ENCODE results near the gene NPAS1.

Gene NPAS1

DNA sequence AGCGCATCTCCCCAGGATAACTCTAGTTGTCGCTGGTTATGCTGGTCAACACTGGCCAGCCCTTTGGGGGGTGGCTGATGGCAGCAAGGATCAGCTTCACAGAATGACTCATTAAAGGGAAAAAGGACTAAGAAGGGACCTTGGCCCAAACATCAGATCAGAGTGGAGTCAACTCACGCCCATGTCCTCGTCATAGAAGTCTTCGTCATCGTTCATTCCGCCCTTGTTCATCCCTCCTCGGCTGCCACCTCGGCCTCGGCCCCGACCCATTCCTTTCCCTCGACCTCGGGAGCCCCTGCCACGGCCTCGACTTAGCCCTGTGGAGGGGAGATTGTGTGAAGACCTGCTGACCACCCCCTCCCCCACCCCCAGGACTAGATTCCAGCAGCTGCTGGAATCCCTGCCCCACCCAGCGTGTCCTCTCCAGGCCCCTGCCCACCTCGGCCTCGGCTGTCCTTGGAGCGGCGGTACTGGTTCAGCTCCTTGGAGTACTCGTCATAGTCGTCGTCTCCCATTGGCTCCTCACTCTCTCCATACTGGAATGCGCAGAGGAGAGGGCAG is 65.3 kb downstream of the NPAS1 start:
- DNase-seq: no peak

- DNase-seq: no peak
Observed at GRCh38 chr19:47086280-47086679, 66.6 kb downstream of the NPAS1 start.

DNA sequence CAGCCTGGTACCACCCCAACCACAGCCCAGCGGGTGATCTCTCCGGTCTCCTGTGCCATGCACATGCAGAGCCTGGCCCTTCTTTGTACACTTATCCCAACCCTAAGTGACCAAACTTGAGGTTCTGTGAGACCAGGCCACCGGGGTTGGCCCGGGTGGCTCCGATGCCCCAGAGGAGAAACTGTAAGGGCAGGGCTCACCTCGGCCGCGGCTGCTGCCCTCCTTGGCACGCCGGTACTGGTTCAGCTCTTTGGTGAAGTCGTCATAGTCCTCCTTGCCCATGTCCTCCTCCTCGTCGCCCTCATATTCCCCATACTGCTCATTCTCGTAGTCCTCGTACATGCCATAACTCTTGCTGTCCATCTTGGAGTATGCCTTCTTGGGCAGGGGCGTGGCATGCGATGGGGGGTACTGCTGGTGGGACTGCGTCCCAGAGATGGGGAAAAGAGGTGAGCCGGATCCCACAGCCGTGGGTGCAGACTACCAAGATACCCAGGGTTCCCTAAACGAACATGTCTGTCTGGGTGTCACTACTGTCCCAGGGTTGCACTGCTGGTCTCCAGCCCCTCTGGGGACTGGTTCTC is 70.2 kb downstream of the NPAS1 start:
- DNase-seq: no peak

DNA sequence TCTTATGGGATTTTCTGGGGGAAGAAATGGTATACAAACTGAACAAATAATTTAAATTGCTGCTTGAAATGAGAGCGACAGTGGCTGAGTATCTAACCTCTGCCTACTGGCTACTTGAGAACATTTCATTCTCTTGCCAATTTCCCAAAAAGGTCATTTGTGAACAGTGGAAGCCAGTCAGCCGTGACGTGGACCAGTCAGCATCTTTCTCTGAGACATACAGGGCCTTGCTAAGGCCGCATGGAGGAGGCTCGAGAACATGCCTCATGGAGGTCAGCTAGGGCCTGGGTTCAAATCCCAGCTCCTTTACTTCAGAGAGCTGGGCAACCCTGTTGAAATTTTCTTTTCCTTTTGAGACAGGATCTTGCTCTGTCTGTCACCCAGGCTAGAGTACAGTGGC is 73.6 kb downstream of the NPAS1 start:
- DNase-seq: no peak

DNA sequence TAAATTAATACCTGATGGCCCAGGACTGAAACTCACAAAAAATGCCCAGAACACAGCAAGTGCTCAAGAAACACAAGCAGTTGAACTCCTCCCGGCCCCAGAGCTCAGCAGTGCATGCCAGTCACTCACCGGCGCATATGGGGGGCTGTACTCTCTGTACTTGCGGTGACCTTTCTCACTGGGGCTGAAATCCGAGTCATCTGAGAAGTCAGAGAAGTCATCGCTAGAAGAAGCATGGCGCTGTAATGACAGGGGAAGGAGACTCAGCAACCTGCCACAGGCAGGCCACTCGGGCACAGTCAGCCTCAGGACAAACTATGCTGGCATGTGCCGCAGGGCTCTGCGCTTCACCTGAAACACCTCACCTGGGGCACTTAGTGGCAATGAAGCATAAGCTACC is 74.2 kb downstream of the NPAS1 start:
- no peak for DNase-seq

DNA sequence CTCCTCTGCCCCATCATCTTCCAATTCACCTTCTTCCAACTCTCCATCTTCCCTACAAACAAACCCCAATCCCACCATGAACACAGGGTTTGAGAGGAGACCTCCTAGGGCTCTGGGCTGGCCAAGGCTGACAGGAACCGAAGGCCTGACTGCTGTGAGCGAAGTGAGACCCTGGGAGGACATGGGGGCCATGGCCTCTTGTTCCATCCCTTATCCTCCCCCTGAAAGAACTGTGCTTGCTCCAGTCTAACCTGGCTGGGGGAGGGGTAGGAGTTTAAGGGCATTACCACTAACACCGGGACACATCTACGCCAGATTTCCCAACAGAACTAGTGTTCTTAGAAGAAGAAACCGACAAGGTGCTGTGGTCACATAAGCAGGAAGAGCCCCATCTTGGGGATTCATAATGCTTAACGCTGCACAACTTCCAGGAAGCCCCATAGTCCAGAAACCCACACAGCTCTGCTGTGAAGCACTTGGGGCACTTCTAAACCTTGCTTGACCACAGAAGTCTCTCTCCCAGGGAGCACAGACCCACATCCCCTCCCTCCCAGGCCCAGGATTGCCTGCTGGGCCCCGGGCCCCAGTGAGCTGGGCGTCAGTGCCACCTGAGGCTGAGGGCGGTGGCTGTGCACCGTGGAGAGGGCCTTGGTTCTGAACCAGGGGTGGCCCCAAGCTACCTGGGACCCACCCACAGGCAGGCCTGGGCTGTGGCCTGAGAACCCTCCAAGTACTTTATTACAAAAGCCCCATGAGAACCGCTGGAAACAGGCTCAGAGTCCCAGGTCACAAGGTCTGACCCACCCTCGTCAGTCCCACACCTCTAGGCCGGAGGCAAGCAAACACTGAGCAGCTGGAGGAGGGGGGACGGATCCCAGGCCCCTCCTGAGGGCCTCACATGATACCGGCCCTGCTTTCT is 75.2 kb downstream of the NPAS1 start:
- DNase-seq: no peak

Measured in NCI-H1105 treated with DMSO at 0.1 percent for 48 hours (cell line).